Measurements from ENCODE around the gene SAFB2.

The SAFB2 gene

DNA sequence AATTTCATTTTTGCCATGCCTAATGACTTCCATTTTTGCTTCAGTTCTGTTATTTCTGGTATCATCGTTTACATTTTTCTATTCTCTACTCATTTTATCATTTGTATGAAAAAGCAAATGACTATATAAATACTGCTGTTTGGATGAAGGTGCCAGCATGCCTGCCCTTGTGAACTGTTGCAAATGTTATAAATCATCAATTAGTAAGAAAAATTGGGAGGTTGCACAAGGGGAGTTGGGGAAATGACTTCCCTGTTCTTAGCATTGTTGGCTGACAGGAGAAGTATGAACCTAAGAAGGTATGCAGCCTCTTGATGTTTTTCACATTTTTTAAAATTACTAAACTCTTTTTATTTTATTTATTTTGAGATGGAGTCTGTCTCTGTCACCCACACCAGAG, 15.4 kb upstream of the SAFB2 start:
- no peak for DNase-seq (ENCODE audit: low read depth, low spot score)
- in situ Hi-C loops (cut with HindIII; ENCODE audit: low sequenced_read_pairs), result no loop called here
- TF ChIP-seq, protein P1, sequence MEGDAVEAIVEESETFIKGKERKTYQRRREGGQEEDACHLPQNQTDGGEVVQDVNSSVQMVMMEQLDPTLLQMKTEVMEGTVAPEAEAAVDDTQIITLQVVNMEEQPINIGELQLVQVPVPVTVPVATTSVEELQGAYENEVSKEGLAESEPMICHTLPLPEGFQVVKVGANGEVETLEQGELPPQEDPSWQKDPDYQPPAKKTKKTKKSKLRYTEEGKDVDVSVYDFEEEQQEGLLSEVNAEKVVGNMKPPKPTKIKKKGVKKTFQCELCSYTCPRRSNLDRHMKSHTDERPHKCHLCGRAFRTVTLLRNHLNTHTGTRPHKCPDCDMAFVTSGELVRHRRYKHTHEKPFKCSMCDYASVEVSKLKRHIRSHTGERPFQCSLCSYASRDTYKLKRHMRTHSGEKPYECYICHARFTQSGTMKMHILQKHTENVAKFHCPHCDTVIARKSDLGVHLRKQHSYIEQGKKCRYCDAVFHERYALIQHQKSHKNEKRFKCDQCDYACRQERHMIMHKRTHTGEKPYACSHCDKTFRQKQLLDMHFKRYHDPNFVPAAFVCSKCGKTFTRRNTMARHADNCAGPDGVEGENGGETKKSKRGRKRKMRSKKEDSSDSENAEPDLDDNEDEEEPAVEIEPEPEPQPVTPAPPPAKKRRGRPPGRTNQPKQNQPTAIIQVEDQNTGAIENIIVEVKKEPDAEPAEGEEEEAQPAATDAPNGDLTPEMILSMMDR (IDR thresholded peaks at IDR 0.05; ENCODE audit: low read depth, low read length), result no peak
- no peak overlapping the region for H3K4me3 ChIP-seq (ENCODE audit: low read depth, low read length)

DNA sequence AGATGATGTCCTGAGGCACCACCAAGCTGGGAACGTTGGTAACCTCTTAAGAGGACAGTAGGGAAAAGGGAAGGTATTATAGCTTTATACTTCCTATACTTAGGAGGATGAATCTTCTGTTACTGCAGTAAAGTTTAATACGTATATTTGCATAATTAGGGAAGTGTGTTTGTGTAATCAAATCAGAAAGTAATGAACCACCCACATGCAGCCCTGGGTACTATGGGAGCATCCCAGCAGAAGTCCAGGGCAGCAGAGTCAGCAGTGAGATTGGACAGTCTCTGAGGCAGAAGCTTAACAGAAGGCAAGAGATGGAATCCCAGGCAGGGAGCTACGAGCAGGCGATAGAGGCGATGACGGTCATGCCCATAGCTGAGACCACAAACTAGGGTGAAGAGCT, 12.9 kb upstream of the SAFB2 start:
- in situ Hi-C loops (cut with HindIII; ENCODE audit: low sequenced_read_pairs), result no loop called here
- no peak for DNase-seq (ENCODE audit: low read depth, low spot score)

DNA sequence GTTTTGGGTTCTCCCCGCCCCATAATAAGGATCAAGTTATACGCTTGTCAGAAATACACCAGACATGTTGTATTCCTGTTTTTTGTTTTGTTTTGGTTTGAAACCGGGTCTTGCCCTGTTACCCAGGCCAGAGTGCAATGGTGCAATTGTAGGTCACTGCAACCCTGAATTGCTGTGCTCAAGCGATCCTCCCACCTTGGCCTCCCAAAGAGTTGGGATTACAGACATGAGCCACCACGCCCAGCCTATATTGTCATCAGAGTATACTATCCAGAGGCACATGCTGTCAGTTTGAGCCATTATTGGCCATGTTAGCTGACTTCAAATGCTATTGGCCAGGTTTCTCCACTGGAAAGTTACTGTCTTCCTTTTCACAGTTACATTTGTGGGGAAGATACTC, 10.1 kb upstream of the SAFB2 start:
- DNase-seq (ENCODE audit: low read depth, low spot score), result no peak
- in situ Hi-C loops (cut with HindIII; ENCODE audit: low sequenced_read_pairs), result no loop called here
- H3K4me3 ChIP-seq (ENCODE audit: low read depth, low read length), result no peak overlapping the region
- TF ChIP-seq, protein P1 (IDR thresholded peaks at IDR 0.05; ENCODE audit: low read depth, low read length), result no peak

More for the DNA sequence above, 12.9 kb upstream of the SAFB2 start:
- TF ChIP-seq, protein P1 (IDR thresholded peaks at IDR 0.05; ENCODE audit: low read depth, low read length), result no peak
- H3K4me3 ChIP-seq (ENCODE audit: low read depth, low read length), result no peak overlapping the region

DNA sequence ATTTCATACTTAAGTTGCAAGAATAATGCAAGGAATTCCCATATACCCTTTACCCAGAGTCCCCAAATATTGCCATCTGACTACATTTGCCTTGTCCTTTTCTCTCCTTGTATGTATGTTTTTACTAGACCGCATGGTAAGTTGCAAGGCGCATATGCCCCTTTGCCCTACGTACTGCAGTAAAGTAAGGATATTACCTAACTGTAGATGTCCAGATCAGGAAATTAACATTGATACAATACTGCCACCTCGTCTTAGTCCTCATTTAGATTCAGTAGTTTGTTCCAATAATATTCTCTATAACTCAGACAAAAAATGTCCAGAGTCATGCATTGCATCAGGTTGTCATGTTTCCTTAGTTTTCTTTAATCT, 9.7 kb upstream of the SAFB2 start:
- in situ Hi-C loops (cut with HindIII; ENCODE audit: low sequenced_read_pairs), result no loop called here

DNA sequence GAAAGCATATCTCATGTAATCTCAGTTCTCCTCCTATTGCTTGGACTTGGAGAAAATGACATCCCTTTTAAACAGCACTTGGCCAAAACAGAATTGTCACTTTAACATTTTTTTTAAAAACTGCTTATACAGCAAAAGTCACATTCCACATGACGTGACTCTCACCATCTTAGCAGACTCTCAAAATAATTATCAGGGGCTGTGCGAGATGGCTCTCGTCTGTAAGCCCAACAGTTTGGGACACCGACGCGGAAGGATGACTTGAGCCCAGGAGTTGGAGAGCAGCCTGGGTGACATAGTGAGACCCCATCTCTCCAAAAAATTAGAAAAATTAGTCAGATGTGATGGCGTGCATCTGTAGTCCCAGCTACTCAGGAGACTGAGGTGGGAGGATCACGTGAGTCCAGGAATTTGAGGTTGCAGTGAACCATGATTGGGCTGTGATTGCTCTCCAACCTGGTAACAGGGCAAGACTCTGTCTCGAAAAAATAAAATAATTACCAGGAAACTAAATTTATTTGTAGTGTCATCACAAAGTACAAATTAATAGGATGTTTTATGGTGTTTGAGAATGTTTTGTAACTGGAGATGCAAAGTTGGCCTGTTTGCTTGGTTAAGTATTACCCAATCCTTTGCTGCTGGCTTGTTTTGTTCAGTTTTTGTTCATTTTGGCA, 9.1 kb upstream of the SAFB2 start:
- DNase-seq (ENCODE audit: low read depth, low spot score), result no peak
- H3K4me3 ChIP-seq (ENCODE audit: low read depth, low read length), result no peak overlapping the region
- in situ Hi-C loops (cut with HindIII; ENCODE audit: low sequenced_read_pairs), result no loop called here
- TF ChIP-seq, protein P1 (IDR thresholded peaks at IDR 0.05; ENCODE audit: low read depth, low read length), result no peak

More for the DNA sequence above, 9.7 kb upstream of the SAFB2 start:
- DNase-seq (ENCODE audit: low read depth, low spot score), result no peak
- no peak overlapping the region for H3K4me3 ChIP-seq (ENCODE audit: low read depth, low read length)
- TF ChIP-seq, protein P1 (IDR thresholded peaks at IDR 0.05; ENCODE audit: low read depth, low read length), result no peak

DNA sequence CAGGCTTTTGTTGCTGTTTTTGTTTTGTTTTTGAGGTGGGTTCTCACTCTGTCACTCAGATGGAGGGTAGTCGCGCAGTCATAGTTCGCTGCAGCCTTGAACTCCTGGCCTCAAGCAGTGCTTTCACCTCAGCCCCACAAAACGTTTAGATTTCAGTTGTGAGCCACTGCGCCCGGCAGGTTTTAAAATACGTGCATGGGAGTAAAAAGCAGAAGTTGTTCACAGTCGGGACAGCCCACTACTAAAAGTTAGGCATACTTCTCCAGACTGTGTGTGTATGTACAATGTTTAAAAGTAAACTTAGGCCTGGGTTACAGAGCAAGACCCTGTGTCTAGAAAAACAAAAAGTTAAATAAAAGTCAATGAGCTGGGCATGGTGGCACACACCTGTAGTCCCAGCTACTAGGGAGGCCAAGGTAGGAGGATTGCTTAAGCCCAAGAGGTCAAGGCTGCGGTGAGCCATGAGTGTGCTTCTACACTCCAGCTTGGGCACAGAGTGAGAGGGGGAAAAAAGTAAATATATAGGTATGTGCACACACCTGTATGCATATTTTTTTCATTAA, 6.4 kb upstream of the SAFB2 start:
- TF ChIP-seq, protein P1 (IDR thresholded peaks at IDR 0.05; ENCODE audit: low read depth, low read length), result no peak
- DNase-seq (ENCODE audit: low read depth, low spot score), result no peak
- in situ Hi-C loops (cut with HindIII; ENCODE audit: low sequenced_read_pairs), result no loop called here
- H3K4me3 ChIP-seq (ENCODE audit: low read depth, low read length), result no peak overlapping the region

Data from astrocyte of the spinal cord (primary cell).